Measurements from ENCODE around the gene ASCL5.

The ASCL5 gene

DNA sequence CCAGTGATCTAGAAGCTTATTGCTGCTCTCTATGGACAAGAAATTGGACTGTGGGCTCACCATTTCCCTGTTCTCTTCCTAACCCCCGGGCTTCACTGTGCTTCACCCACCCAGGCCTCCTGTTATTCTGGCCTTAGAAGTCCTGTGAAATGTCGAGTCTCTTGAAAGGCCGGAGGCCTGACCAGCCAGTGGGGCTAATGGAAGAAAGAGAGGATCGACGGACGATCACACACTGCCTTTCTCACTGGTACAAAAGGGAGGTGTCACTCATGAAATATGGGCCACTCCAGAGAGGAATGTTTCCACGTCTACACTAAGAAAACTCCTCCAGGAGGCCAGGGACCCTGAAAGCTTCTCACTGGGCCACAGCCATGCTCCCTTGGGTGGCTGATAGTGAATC lies 50.9 kb downstream of the ASCL5 start:
- no peaks in the 10 kb centered on the region for H3K4me1 ChIP-seq (ENCODE audit: control insufficient read depth, insufficient read depth, low read length)
- H3K4me3 ChIP-seq (ENCODE audit: low read length), result no peak overlapping the region
- no peak for DNase-seq (ENCODE audit: low read depth)
- peaks cover 46% of the 10 kb centered on the region for H3K27me3 ChIP-seq (replicated peaks; ENCODE audit: control insufficient read depth, insufficient read depth, low read length)
- H3K9ac ChIP-seq (ENCODE audit: low read length), result no peak overlapping the region
- H3K9me3 ChIP-seq (ENCODE audit: control insufficient read depth, low read length), result no peaks in the 10 kb centered on the region
- no peaks in the 10 kb centered on the region for H3K36me3 ChIP-seq (ENCODE audit: control insufficient read depth, insufficient read depth, low read length, severe bottlenecking)

DNA sequence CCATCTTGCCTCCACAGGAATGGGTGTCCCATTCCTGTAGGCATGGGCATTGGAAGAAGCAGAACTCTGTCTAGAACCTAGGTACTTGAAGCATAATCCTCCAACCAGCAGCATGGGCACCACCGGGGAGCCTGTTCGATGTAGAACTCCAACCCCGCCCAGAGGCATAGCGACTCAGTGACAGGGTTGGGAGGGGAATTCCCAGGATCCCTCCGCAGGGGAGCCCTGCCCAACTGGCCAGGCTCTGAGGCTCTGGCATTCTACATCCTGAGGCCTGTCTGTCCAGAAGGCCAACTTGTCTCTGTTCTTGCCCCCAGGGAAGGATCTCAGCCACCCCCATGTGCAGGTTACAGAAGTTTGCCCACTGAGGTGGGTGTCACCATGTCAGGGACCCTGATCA lies 53.0 kb downstream of the ASCL5 start:
- no peaks in the 10 kb centered on the region for H3K9me3 ChIP-seq (ENCODE audit: control insufficient read depth, low read length)
- no peaks in the 10 kb centered on the region for H3K36me3 ChIP-seq (ENCODE audit: control insufficient read depth, insufficient read depth, low read length, severe bottlenecking)
- H3K4me3 ChIP-seq (ENCODE audit: low read length), result no peak overlapping the region

GRCh38 chr1:201072922-201073321 lies 54.1 kb downstream of the ASCL5 start:
- DNase-seq (ENCODE audit: low read depth), result no peak
- no peaks in the 10 kb centered on the region for H3K4me1 ChIP-seq (ENCODE audit: control insufficient read depth, insufficient read depth, low read length)
- no peaks in the 10 kb centered on the region for H3K9me3 ChIP-seq (ENCODE audit: control insufficient read depth, low read length)
- no peak overlapping the region for H3K9ac ChIP-seq (ENCODE audit: low read length)
- H3K36me3 ChIP-seq (ENCODE audit: control insufficient read depth, insufficient read depth, low read length, severe bottlenecking), result no peaks in the 10 kb centered on the region
- peaks cover 54% of the 10 kb centered on the region for H3K27me3 ChIP-seq (replicated peaks; ENCODE audit: control insufficient read depth, insufficient read depth, low read length)
- no peak overlapping the region for H3K4me3 ChIP-seq (ENCODE audit: low read length)

More for the DNA sequence above, 53.0 kb downstream of the ASCL5 start:
- Histone ChIP-seq H3K4me1 (ENCODE audit: control insufficient read depth, insufficient read depth, low read length) (no peaks in the 10 kb centered on the region), H3K27me3 (replicated peaks; ENCODE audit: control insufficient read depth, insufficient read depth, low read length) (peaks cover 51% of the 10 kb centered on the region), H3K9ac (ENCODE audit: low read length) (no peak overlapping the region)
- no peak for DNase-seq (ENCODE audit: low read depth)

GRCh38 chr1:201072149-201072548 lies 54.8 kb downstream of the ASCL5 start:
- no peak overlapping the region for H3K9ac ChIP-seq (ENCODE audit: low read length)
- no peak for DNase-seq (ENCODE audit: low read depth)
- H3K36me3 ChIP-seq (ENCODE audit: control insufficient read depth, insufficient read depth, low read length, severe bottlenecking), result no peaks in the 10 kb centered on the region
- H3K4me1 ChIP-seq (ENCODE audit: control insufficient read depth, insufficient read depth, low read length), result no peaks in the 10 kb centered on the region
- peaks cover 56% of the 10 kb centered on the region for H3K27me3 ChIP-seq (replicated peaks; ENCODE audit: control insufficient read depth, insufficient read depth, low read length)
- no peaks in the 10 kb centered on the region for H3K9me3 ChIP-seq (ENCODE audit: control insufficient read depth, low read length)
- no peak overlapping the region for H3K4me3 ChIP-seq (ENCODE audit: low read length)

GRCh38 chr1:201069636-201070035 lies 57.3 kb downstream of the ASCL5 start:
- DNase-seq (ENCODE audit: low read depth), result no peak
- Histone ChIP-seq H3K9me3 (ENCODE audit: control insufficient read depth, low read length) (no peaks in the 10 kb centered on the region), H3K9ac (ENCODE audit: low read length) (no peak overlapping the region), H3K4me1 (ENCODE audit: control insufficient read depth, insufficient read depth, low read length) (no peaks in the 10 kb centered on the region), H3K36me3 (ENCODE audit: control insufficient read depth, insufficient read depth, low read length, severe bottlenecking) (no peaks in the 10 kb centered on the region), H3K27me3 (replicated peaks; ENCODE audit: control insufficient read depth, insufficient read depth, low read length) (peaks cover 67% of the 10 kb centered on the region), H3K4me3 (ENCODE audit: low read length) (no peak overlapping the region)

GRCh38 chr1:201068976-201069375 lies 58.0 kb downstream of the ASCL5 start:
- no peaks in the 10 kb centered on the region for H3K4me1 ChIP-seq (ENCODE audit: control insufficient read depth, insufficient read depth, low read length)
- H3K36me3 ChIP-seq (ENCODE audit: control insufficient read depth, insufficient read depth, low read length, severe bottlenecking), result no peaks in the 10 kb centered on the region
- DNase-seq (ENCODE audit: low read depth), result no peak
- H3K4me3 ChIP-seq (ENCODE audit: low read length), result no peak overlapping the region
- no peaks in the 10 kb centered on the region for H3K9me3 ChIP-seq (ENCODE audit: control insufficient read depth, low read length)
- H3K9ac ChIP-seq (ENCODE audit: low read length), result no peak overlapping the region
- peaks cover 72% of the 10 kb centered on the region for H3K27me3 ChIP-seq (replicated peaks; ENCODE audit: control insufficient read depth, insufficient read depth, low read length)

- no peaks in the 10 kb centered on the region for H3K4me1 ChIP-seq (ENCODE audit: control insufficient read depth, insufficient read depth, low read length)
- no peak for DNase-seq (ENCODE audit: low read depth)
- H3K36me3 ChIP-seq (ENCODE audit: control insufficient read depth, insufficient read depth, low read length, severe bottlenecking), result no peaks in the 10 kb centered on the region
- no peak overlapping the region for H3K4me3 ChIP-seq (ENCODE audit: low read length)
- H3K9me3 ChIP-seq (ENCODE audit: control insufficient read depth, low read length), result no peaks in the 10 kb centered on the region
- no peak overlapping the region for H3K9ac ChIP-seq (ENCODE audit: low read length)
- peaks cover 76% of the 10 kb centered on the region for H3K27me3 ChIP-seq (replicated peaks; ENCODE audit: control insufficient read depth, insufficient read depth, low read length)
Observed at GRCh38 chr1:201066986-201067385, 60.0 kb downstream of the ASCL5 start.

- Histone ChIP-seq H3K36me3 (ENCODE audit: control insufficient read depth, insufficient read depth, low read length, severe bottlenecking) (no peaks in the 10 kb centered on the region), H3K9ac (ENCODE audit: low read length) (no peak overlapping the region), H3K4me1 (ENCODE audit: control insufficient read depth, insufficient read depth, low read length) (no peaks in the 10 kb centered on the region), H3K4me3 (ENCODE audit: low read length) (no peak overlapping the region), H3K27me3 (replicated peaks; ENCODE audit: control insufficient read depth, insufficient read depth, low read length) (peaks cover 76% of the 10 kb centered on the region), H3K9me3 (ENCODE audit: control insufficient read depth, low read length) (no peaks in the 10 kb centered on the region)
- no peak for DNase-seq (ENCODE audit: low read depth)
Observed at GRCh38 chr1:201065686-201066085, 61.3 kb downstream of the ASCL5 start.

- DNase-seq (ENCODE audit: low read depth), result no peak
- Histone ChIP-seq H3K4me1 (ENCODE audit: control insufficient read depth, insufficient read depth, low read length) (no peaks in the 10 kb centered on the region), H3K9ac (ENCODE audit: low read length) (no peak overlapping the region), H3K4me3 (ENCODE audit: low read length) (no peak overlapping the region), H3K36me3 (ENCODE audit: control insufficient read depth, insufficient read depth, low read length, severe bottlenecking) (no peaks in the 10 kb centered on the region), H3K9me3 (ENCODE audit: control insufficient read depth, low read length) (no peaks in the 10 kb centered on the region), H3K27me3 (replicated peaks; ENCODE audit: control insufficient read depth, insufficient read depth, low read length) (peaks cover 74% of the 10 kb centered on the region)
Observed at GRCh38 chr1:201064806-201065205, 62.2 kb downstream of the ASCL5 start.
